Mesenchymal stem cell (in vitro differentiated cells and primary cell): ENCODE data around the gene INPP4A.

Source experiments
- DNase-seq: peaks from one replicate; pipeline ENCODE4 v3.0.0-alpha.2; 2013
- H2AFZ ChIP-seq: one replicate; pipeline ENCODE4 v1.6.1; 2013; ENCODE audit warnings: low read depth, mild to moderate bottlenecking, control low read depth, inconsistent platforms, low read length, moderate library complexity
- H2AK5ac ChIP-seq: 2 replicates; pipeline ENCODE4 v1.6.1; 2013; ENCODE audit warnings: low read length, moderate library complexity, mild to moderate bottlenecking, inconsistent platforms; ENCODE audit not compliant: severe bottlenecking
- H2BK120ac ChIP-seq: one replicate; pipeline ENCODE4 v1.6.1; 2013; ENCODE audit warnings: low read depth, mild to moderate bottlenecking, inconsistent platforms, low read length, moderate library complexity
- H2BK12ac ChIP-seq, 2 experiments: one replicate each; pipeline ENCODE4 v1.6.1; 2013; ENCODE audit warnings: inconsistent platforms in 2 of 2, low read length in 2 of 2, mild to moderate bottlenecking in 2 of 2, moderate library complexity in 2 of 2, control low read depth in 1 of 2
- H2BK15ac ChIP-seq: one replicate; pipeline ENCODE4 v1.6.1; 2013; ENCODE audit warnings: mild to moderate bottlenecking, low read depth, inconsistent platforms; ENCODE audit not compliant: poor library complexity, severe bottlenecking
- H2BK5ac ChIP-seq: 2 replicates; pipeline ENCODE4 v1.6.1; 2013; ENCODE audit warnings: low read depth, mild to moderate bottlenecking, low read length, control low read depth, inconsistent platforms; ENCODE audit not compliant: poor library complexity, severe bottlenecking
- H3K14ac ChIP-seq, 2 experiments: one replicate each; pipeline ENCODE4 v1.6.1; 2013; ENCODE audit warnings: inconsistent platforms in 2 of 2, low read length in 2 of 2, control low read depth in 1 of 2, mild to moderate bottlenecking in 1 of 2, moderate library complexity in 1 of 2
- H3K18ac ChIP-seq, 2 experiments: one replicate each; pipeline ENCODE4 v1.6.1; 2013; ENCODE audit warnings: inconsistent platforms in 2 of 2, low read length in 2 of 2, control low read depth in 1 of 2, low read depth in 1 of 2, mild to moderate bottlenecking in 1 of 2
- H3K23ac ChIP-seq, 2 experiments: one replicate each; pipeline ENCODE4 v1.6.1; 2013; ENCODE audit warnings: inconsistent platforms in 2 of 2, low read length in 2 of 2, mild to moderate bottlenecking in 2 of 2, moderate library complexity in 2 of 2, control low read depth in 1 of 2
- H3K27ac ChIP-seq: 2 replicates; pipeline ENCODE4 v1.5.1; 2013; ENCODE audit warnings: mild to moderate bottlenecking, moderate library complexity, low read length, control low read depth, inconsistent platforms; ENCODE audit not compliant: poor library complexity, severe bottlenecking
- H3K27me3 ChIP-seq, 2 experiments: 2 replicates each; pipeline versions ENCODE4 v1.6.1 to v1.7.0; 2013; ENCODE audit warnings: low read length in 2 of 2, mild to moderate bottlenecking in 2 of 2, moderate library complexity in 2 of 2, control low read depth in 1 of 2, inconsistent platforms in 1 of 2; ENCODE audit not compliant: control insufficient read depth in 1 of 2, insufficient read depth in 1 of 2
- H3K36me3 ChIP-seq, 2 experiments: 2 replicates each; pipeline versions ENCODE4 v1.6.1 to v1.7.0; 2013; ENCODE audit warnings: low read length in 2 of 2, control low read depth in 1 of 2, inconsistent platforms in 1 of 2, low read depth in 1 of 2, mild to moderate bottlenecking in 1 of 2; ENCODE audit not compliant: insufficient read depth in 2 of 2, control insufficient read depth in 1 of 2
- H3K4ac ChIP-seq, 2 experiments: one replicate each; pipeline ENCODE4 v1.6.1; 2013; ENCODE audit warnings: inconsistent platforms in 2 of 2, low read length in 2 of 2, mild to moderate bottlenecking in 2 of 2, moderate library complexity in 2 of 2, control low read depth in 1 of 2, low read depth in 1 of 2
- H3K4me1 ChIP-seq: 2 replicates; pipeline ENCODE4 v1.6.1; 2013; ENCODE audit warnings: low read depth, low read length, control low read depth; ENCODE audit not compliant: control insufficient read depth, insufficient read depth
- H3K4me2 ChIP-seq: 2 replicates; pipeline ENCODE4 v1.6.1; 2013; ENCODE audit warnings: low read length, mild to moderate bottlenecking, inconsistent platforms; ENCODE audit not compliant: poor library complexity, severe bottlenecking
- H3K4me3 ChIP-seq, 2 experiments: 2 replicates each; pipeline versions ENCODE4 v1.5.1 to v1.7.0; 2013; ENCODE audit warnings: low read length in 2 of 2, mild to moderate bottlenecking in 2 of 2, control low read depth in 1 of 2, low read depth in 1 of 2; ENCODE audit not compliant: insufficient read depth in 1 of 2
- H3K79me1 ChIP-seq: replicated peaks from 2 replicates; pipeline ENCODE4 v1.6.1; 2013; ENCODE audit warnings: mild to moderate bottlenecking, control low read depth, low read length, inconsistent platforms; ENCODE audit not compliant: poor library complexity, severe bottlenecking
- H3K9ac ChIP-seq: 2 replicates; pipeline ENCODE4 v1.7.0; 2013; ENCODE audit warnings: mild to moderate bottlenecking, low read length, moderate library complexity
- H3K9me3 ChIP-seq: 2 replicates; pipeline ENCODE4 v1.7.0; 2013; ENCODE audit warnings: mild to moderate bottlenecking, low read length; ENCODE audit not compliant: control insufficient read depth
- H4K8ac ChIP-seq: one replicate; pipeline ENCODE4 v1.6.1; 2013; ENCODE audit warnings: inconsistent platforms, mild to moderate bottlenecking, low read length, moderate library complexity
- H4K91ac ChIP-seq: one replicate; pipeline ENCODE4 v1.6.1; 2013; ENCODE audit warnings: mild to moderate bottlenecking, low read length, inconsistent platforms
- WGBS: methylation state at CpG from one replicate; pipeline ENCODE4 v1.1.7; 2013; ENCODE audit warnings: mixed read lengths; 5-methylcytosine and 5-hydroxymethylcytosine counted together

Gene INPP4A

GRCh38 chr2:98488252-98488651 is 43.6 kb downstream of the INPP4A start:
- Histone ChIP-seq H2BK5ac (no peak overlapping the region), H2AK5ac (no peak overlapping the region), H2AFZ (no peak overlapping the region), H3K4me3 (no peak overlapping the region), H3K79me1 (peaks cover 56% of the 10 kb centered on the region), H3K14ac (no peak overlapping the region), H2BK15ac (no peak overlapping the region), H3K4me2 (no peak overlapping the region), H3K36me3 (peaks cover 0 to 2% of the 10 kb centered on the region in 2 experiments), H3K27me3 (peaks cover 0 to 2% of the 10 kb centered on the region in 2 experiments), H2BK12ac (no peak overlapping the region), H3K23ac (no peak overlapping the region), H3K9me3 (no peaks in the 10 kb centered on the region), H3K18ac (no peak overlapping the region), H3K9ac (no peak overlapping the region), H2BK120ac (no peak overlapping the region), H3K4ac (no peak overlapping the region), H4K91ac (no peak overlapping the region), H4K8ac (no peak overlapping the region), H3K4me1 (peaks cover 7% of the 10 kb centered on the region), H3K27ac (no peak overlapping the region)
- no peak for DNase-seq
- 93% methylated on average over 4 of the region's 4 CpGs for WGBS

GRCh38 chr2:98489486-98489885 is 44.8 kb downstream of the INPP4A start:
- Histone ChIP-seq H3K79me1 (peaks cover 49% of the 10 kb centered on the region), H3K27me3 (no peaks in the 10 kb centered on the region), H3K14ac (no peak overlapping the region), H3K36me3 (peaks cover 0 to 2% of the 10 kb centered on the region in 2 experiments), H2AFZ (no peak overlapping the region), H3K27ac (no peak overlapping the region), H2BK5ac (no peak overlapping the region), H2AK5ac (no peak overlapping the region), H4K91ac (no peak overlapping the region), H3K9ac (no peak overlapping the region), H2BK15ac (no peak overlapping the region), H3K4me2 (no peak overlapping the region), H3K9me3 (no peaks in the 10 kb centered on the region), H2BK120ac (no peak overlapping the region), H3K23ac (no peak overlapping the region), H3K4me1 (peaks cover 2% of the 10 kb centered on the region), H3K18ac (no peak overlapping the region), H4K8ac (no peak overlapping the region), H3K4ac (no peak overlapping the region), H3K4me3 (no peak overlapping the region), H2BK12ac (no peak overlapping the region)
- WGBS: 100% methylated on average over 2 of the region's 3 CpGs
- DNase-seq: no peak

GRCh38 chr2:98489971-98490962 is 45.6 kb downstream of the INPP4A start:
- no peak overlapping the region for H3K14ac ChIP-seq
- peaks cover 50% of the 10 kb centered on the region for H3K79me1 ChIP-seq
- no peak overlapping the region for H3K27ac ChIP-seq
- no peak overlapping the region for H2BK15ac ChIP-seq
- H2BK120ac ChIP-seq: no peak overlapping the region
- H2AK5ac ChIP-seq: no peak overlapping the region
- H3K9ac ChIP-seq: no peak overlapping the region
- H3K4ac ChIP-seq: no peak overlapping the region
- H3K4me1 ChIP-seq: peaks cover 2% of the 10 kb centered on the region
- H3K18ac ChIP-seq: no peak overlapping the region
- H2BK5ac ChIP-seq: no peak overlapping the region
- H3K36me3 ChIP-seq: peaks cover 0 to 2% of the 10 kb centered on the region in 2 experiments
- H3K23ac ChIP-seq: no peak overlapping the region
- no peak overlapping the region for H4K8ac ChIP-seq
- no peak overlapping the region for H4K91ac ChIP-seq
- H3K9me3 ChIP-seq: no peaks in the 10 kb centered on the region
- WGBS: 97% methylated on average over 12 of the region's 14 CpGs
- no peak overlapping the region for H2BK12ac ChIP-seq
- DNase-seq: no peak
- no peak overlapping the region for H2AFZ ChIP-seq
- H3K4me3 ChIP-seq: no peak overlapping the region
- no peak overlapping the region for H3K4me2 ChIP-seq
- no peaks in the 10 kb centered on the region for H3K27me3 ChIP-seq

- Histone ChIP-seq H3K36me3 (peaks cover 0 to 2% of the 10 kb centered on the region in 2 experiments), H2BK5ac (no peak overlapping the region), H3K4me1 (no peaks in the 10 kb centered on the region), H3K27me3 (no peaks in the 10 kb centered on the region), H3K9me3 (no peaks in the 10 kb centered on the region), H3K27ac (no peak overlapping the region), H3K4me2 (no peak overlapping the region), H3K18ac (no peak overlapping the region), H3K9ac (no peak overlapping the region), H2AFZ (no peak overlapping the region), H4K91ac (no peak overlapping the region), H2BK12ac (no peak overlapping the region), H3K4me3 (no peak overlapping the region), H4K8ac (no peak overlapping the region), H2AK5ac (no peak overlapping the region), H3K4ac (no peak overlapping the region), H2BK120ac (no peak overlapping the region), H3K14ac (no peak overlapping the region), H3K79me1 (peaks cover 46% of the 10 kb centered on the region), H3K23ac (no peak overlapping the region), H2BK15ac (no peak overlapping the region)
- DNase-seq: no peak
- WGBS: 95% methylated on average over 3 of the region's 3 CpGs
These were observed 47.8 kb downstream of the INPP4A start for GRCh38 chr2:98492441-98492840.
